Endodermal cell (in vitro differentiated cells): ENCODE measurements around the gene PABPN1L. TPM values are rescaled to one million over a fixed set of nuclear protein-coding genes. Genes with fewer than 3 reads are reported as not detected.

Experiments used
- DNase-seq: peaks from one replicate; pipeline ENCODE4 v3.0.0-alpha.2; 2017
- H3K27ac ChIP-seq: 2 replicates; pipeline ENCODE4 v1.5.1; 2013; ENCODE audit warnings: mild to moderate bottlenecking, low read depth, low read length, moderate library complexity
- H3K27me3 ChIP-seq: 2 replicates; pipeline ENCODE4 v1.6.1; 2013; ENCODE audit warnings: mild to moderate bottlenecking, low read length, moderate library complexity; ENCODE audit not compliant: insufficient read depth, control insufficient read depth, poor library complexity, severe bottlenecking
- H3K36me3 ChIP-seq: 2 replicates; pipeline ENCODE4 v1.7.0; 2013; ENCODE audit warnings: mild to moderate bottlenecking, low read length, moderate library complexity; ENCODE audit not compliant: control insufficient read depth, insufficient read depth
- H3K4me1 ChIP-seq: one replicate; pipeline ENCODE4 v1.7.0; 2013; ENCODE audit warnings: low read length; ENCODE audit not compliant: control insufficient read depth, insufficient read depth
- H3K4me3 ChIP-seq: 2 replicates; pipeline ENCODE4 v1.5.1; 2013; ENCODE audit warnings: mild to moderate bottlenecking, low read length, moderate library complexity
- H3K9ac ChIP-seq: 2 replicates; pipeline ENCODE4 v1.6.1; 2013; ENCODE audit warnings: mild to moderate bottlenecking, low read length, moderate library complexity; ENCODE audit not compliant: poor library complexity, severe bottlenecking; ENCODE audit errors: extremely low read depth
- H3K9me3 ChIP-seq: 2 replicates; pipeline ENCODE4 v1.6.1; 2013; ENCODE audit warnings: mild to moderate bottlenecking, low read length, moderate library complexity; ENCODE audit not compliant: control insufficient read depth
- H3K27ac Mint-ChIP-seq: 2 replicates; pipeline ENCODE4 v1.8.0; 2020; ENCODE audit warnings: mixed read lengths
- H3K27me3 Mint-ChIP-seq: 2 replicates; pipeline ENCODE4 v1.8.0; 2021; ENCODE audit warnings: mild to moderate bottlenecking, mixed read lengths; ENCODE audit not compliant: insufficient read depth
- H3K36me3 Mint-ChIP-seq: 2 replicates; pipeline ENCODE4 v1.8.0; 2020; ENCODE audit warnings: low read depth, mixed read lengths
- H3K4me1 Mint-ChIP-seq: 2 replicates; pipeline ENCODE4 v1.8.0; 2020; ENCODE audit warnings: mixed read lengths
- H3K4me3 Mint-ChIP-seq: 2 replicates; pipeline ENCODE4 v1.8.0; 2020; ENCODE audit warnings: mild to moderate bottlenecking, moderate library complexity, mixed read lengths
- H3K9me3 Mint-ChIP-seq: 2 replicates; pipeline ENCODE4 v1.8.0; 2020; ENCODE audit warnings: mild to moderate bottlenecking, mixed read lengths
- WGBS, 2 experiments: methylation state at CpG; one replicate each; pipeline versions ENCODE4 v1.1.5 to v1.1.7; 2013; ENCODE audit warnings: missing lambda C conversion rate in 2 of 2, mixed read lengths in 1 of 2; ENCODE audit not compliant: insufficient coverage in 1 of 2, insufficient read length in 1 of 2; 5-methylcytosine and 5-hydroxymethylcytosine counted together
- long read RNA-seq, 4 experiments: library from polyadenylated mRNA in 2 of 4; library from RNA in 1 of 4; library from capped mRNA in 1 of 4; stranded (forward) in 3 of 4; unstranded in 1 of 4; transcript quantifications; one replicate each; pipeline ENCODE4 v2.0.0, GENCODE V29; 2020 to 2021; ENCODE audit warnings: inconsistent platforms in 1 of 4
- polyA plus RNA-seq, 2 experiments: library from polyadenylated mRNA; stranded (reverse); fragments of 50-300 nt; gene quantifications; one replicate each; pipeline ENCODE4 v1.2.3, GENCODE V29; 2013
- total RNA-seq, 2 donors: library from RNA; stranded (reverse); fragmentation: NEBNext Ultra II Directional in 1 of 2; extraction: Animal tissue kit (Norgen Biotek cat#: 25700) in 1 of 2; gene quantifications; 2 replicates in 1 of 2; 3 replicates in 1 of 2; pipeline ENCODE4 v1.2.1, GENCODE V29; 2021
- TF ChIP-seq, protein P1 (sequence below): fragments of 200-600 bp; sonication (generic); conservative IDR thresholded peaks from 2 replicates; pipeline ENCODE4 v1.5.0; 2021; ENCODE audit warnings: antibody characterized with exemption, mild to moderate bottlenecking

The PABPN1L gene, protein sequence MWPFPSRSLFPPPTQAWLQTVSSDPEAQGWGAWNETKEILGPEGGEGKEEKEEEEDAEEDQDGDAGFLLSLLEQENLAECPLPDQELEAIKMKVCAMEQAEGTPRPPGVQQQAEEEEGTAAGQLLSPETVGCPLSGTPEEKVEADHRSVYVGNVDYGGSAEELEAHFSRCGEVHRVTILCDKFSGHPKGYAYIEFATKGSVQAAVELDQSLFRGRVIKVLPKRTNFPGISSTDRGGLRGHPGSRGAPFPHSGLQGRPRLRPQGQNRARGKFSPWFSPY
- total RNA-seq, result not detected
- polyA plus RNA-seq (2013, experiment 1 of 2), result not detected
- polyA plus RNA-seq (2013, experiment 2 of 2), result not detected
- long read RNA-seq, experiment 1, result 0 reads
- long read RNA-seq, experiment 2, result 0 reads
- long read RNA-seq, experiment 3, result 0 reads
- long read RNA-seq, experiment 4, result 0 reads

DNA sequence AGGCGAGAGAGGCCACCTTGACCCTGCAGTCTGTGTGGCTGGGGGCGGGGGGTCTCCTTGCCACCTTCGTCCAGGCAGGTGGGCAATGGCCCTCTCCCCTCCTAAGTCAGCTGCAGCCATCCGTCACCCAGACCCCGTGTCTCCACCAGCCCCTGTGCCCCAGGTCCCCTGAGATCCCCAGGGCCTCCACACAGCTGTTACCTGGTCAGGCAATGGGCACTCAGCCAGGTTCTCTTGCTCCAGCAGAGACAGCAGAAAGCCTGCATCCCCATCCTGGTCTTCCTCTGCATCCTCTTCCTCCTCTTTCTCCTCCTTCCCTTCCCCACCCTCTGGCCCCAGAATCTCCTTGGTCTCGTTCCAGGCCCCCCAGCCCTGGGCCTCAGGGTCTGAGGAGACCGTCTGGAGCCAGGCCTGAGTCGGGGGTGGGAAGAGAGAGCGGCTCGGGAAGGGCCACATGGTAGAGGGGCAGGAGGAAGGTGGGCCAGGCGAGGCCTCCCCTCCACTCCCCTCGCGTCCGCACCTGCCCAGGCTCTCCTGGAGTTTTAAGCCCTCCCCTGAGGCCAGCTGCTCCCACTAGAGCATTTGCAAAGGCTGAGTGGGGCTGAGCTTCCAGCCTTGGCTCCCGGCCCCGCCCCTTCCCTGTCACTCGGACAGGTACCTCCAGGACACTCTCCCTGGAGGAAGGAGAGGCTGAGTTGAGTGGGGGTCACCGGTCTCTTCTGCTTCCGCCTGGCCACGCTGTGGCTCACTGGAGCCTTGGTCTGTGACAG lies at the start of gene PABPN1L:
PABPN1L (minus strand) TSS at position 510 of the 770 bp plus-strand sequence; CDS start at position 456, 54 bp downstream.
- no peaks in the 10 kb centered on the region for H3K4me1 ChIP-seq
- Mint-ChIP-seq H3K36me3 (peaks cover 14% of the 10 kb centered on the region), H3K27ac (no peak within 1 kb of the TSS), H3K4me1 (no peaks in the 10 kb centered on the region), H3K27me3 (no peaks in the 10 kb centered on the region), H3K4me3 (no peak within 1 kb of the TSS), H3K9me3 (no peaks in the 10 kb centered on the region)
- WGBS, 2 experiments, result 90 to 93% methylated on average over 7 to 20 of the region's 20 CpGs
- DNase-seq, result no peak
- no peaks in the 10 kb centered on the region for H3K9me3 ChIP-seq
- peaks cover 4% of the 10 kb centered on the region for H3K36me3 ChIP-seq
- H3K9ac ChIP-seq, result no peak within 1 kb of the TSS
- no peaks in the 10 kb centered on the region for H3K27me3 ChIP-seq
- TF ChIP-seq, protein P1, sequence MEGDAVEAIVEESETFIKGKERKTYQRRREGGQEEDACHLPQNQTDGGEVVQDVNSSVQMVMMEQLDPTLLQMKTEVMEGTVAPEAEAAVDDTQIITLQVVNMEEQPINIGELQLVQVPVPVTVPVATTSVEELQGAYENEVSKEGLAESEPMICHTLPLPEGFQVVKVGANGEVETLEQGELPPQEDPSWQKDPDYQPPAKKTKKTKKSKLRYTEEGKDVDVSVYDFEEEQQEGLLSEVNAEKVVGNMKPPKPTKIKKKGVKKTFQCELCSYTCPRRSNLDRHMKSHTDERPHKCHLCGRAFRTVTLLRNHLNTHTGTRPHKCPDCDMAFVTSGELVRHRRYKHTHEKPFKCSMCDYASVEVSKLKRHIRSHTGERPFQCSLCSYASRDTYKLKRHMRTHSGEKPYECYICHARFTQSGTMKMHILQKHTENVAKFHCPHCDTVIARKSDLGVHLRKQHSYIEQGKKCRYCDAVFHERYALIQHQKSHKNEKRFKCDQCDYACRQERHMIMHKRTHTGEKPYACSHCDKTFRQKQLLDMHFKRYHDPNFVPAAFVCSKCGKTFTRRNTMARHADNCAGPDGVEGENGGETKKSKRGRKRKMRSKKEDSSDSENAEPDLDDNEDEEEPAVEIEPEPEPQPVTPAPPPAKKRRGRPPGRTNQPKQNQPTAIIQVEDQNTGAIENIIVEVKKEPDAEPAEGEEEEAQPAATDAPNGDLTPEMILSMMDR, result no peak
- no peak within 1 kb of the TSS for H3K27ac ChIP-seq
- no peak within 1 kb of the TSS for H3K4me3 ChIP-seq

DNA sequence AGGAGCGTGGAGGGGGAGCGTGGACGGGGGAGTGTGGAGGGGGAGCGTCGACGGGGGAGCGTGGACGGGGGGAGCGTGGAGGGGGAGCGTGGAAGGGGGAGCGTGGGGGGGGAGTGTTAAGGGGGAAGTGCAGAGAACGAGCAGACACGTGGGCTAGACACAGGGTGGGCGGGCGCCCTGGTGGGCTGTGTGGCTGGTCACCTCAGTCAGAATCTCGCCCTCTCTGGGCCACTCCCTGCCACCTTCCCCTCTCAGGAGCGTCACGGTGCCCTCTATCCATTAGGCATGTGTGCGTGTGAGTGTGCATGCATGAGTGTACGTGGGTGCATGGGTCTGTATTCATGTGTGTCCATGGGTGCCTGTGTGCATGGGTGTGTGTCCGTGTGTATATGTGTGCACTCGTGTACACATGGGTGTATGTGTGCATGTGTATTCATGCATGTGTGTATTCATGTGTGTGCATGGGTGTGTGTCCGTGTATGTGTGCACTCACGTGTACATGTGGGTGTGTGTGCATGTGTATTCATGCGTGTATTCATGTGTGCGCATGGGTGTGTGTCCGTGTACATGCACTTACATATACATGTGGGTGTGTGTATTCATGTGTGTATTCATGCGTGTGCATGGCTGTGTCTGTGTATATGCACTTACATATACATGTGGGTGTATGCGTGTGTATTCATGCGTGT lies 49.3 kb upstream of the PABPN1L start:
- H3K9ac ChIP-seq, result no peak overlapping the region
- WGBS, 2 experiments, result 86 to 89% methylated on average over 11 to 17 of the region's 30 CpGs
- H3K4me3 ChIP-seq, result no peak overlapping the region
- Mint-ChIP-seq H3K27me3 (peaks cover 12% of the 10 kb centered on the region), H3K9me3 (no peaks in the 10 kb centered on the region), H3K4me3 (no peak overlapping the region), H3K4me1 (peaks cover 10% of the 10 kb centered on the region), H3K36me3 (no peaks in the 10 kb centered on the region), H3K27ac (no peak overlapping the region)
- H3K27ac ChIP-seq, result no peak overlapping the region
- H3K9me3 ChIP-seq, result no peaks in the 10 kb centered on the region
- no peak for DNase-seq
- no peaks in the 10 kb centered on the region for H3K4me1 ChIP-seq
- no peaks in the 10 kb centered on the region for H3K27me3 ChIP-seq
- H3K36me3 ChIP-seq, result no peaks in the 10 kb centered on the region
- TF ChIP-seq, protein P1, result no peak

DNA sequence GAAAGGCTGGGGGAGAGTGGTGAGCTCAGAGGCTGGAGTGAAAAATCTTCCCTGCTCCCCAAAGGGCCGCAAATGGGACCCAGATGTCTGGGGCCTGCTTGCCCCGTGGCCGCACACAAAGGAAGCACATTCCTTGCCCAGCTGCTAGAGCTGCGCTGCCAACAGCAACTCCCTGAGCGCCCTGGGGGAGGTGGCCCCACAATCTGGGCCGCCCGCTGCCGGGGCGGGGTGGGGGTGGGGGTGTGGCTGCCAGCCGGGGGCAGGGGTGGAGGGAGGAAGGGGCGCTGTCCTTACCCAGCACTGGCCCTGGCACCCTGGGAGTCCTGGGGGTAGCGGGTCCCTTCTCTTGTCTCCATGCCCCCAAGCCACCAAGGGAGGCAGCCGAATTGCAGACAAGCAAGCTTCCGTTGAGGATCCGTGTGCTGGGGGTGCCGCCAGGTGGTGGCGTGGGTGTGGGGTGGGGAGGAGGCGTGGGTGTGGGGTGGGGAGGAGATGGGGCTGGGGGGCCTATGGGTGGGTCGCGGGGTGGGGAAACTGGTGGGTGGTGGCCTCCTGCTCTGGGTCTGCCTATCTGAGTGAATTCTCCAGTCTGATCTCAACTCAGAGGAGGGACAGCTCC lies 48.4 kb upstream of the PABPN1L start:
- Mint-ChIP-seq H3K27me3 (peaks cover 12% of the 10 kb centered on the region), H3K27ac (no peak overlapping the region), H3K4me1 (peaks cover 10% of the 10 kb centered on the region), H3K36me3 (no peaks in the 10 kb centered on the region), H3K9me3 (no peaks in the 10 kb centered on the region), H3K4me3 (no peak overlapping the region)
- H3K4me1 ChIP-seq, result no peaks in the 10 kb centered on the region
- H3K9me3 ChIP-seq, result no peaks in the 10 kb centered on the region
- WGBS, 2 experiments, result 82 to 100% methylated on average over 1 to 18 of the region's 20 CpGs
- TF ChIP-seq, protein P1, result no peak
- no peaks in the 10 kb centered on the region for H3K36me3 ChIP-seq
- no peak for DNase-seq
- no peak overlapping the region for H3K9ac ChIP-seq
- no peak overlapping the region for H3K4me3 ChIP-seq
- H3K27me3 ChIP-seq, result no peaks in the 10 kb centered on the region
- H3K27ac ChIP-seq, result no peak overlapping the region
